Activated CD8-positive, alpha-beta T cell treated with anti-CD3 and anti-CD28 coated beads for 36 hours (primary cell): ENCODE data around the gene ZNF581. TPM values are rescaled to one million over a fixed set of nuclear protein-coding genes. Genes with fewer than 3 reads are reported as not detected.

ENCODE experiments used
- ATAC-seq: fragments of 200-7000 bp; cut with Tn5 transposase; one replicate; pipeline ENCODE4 v1.10.0; 2021; ENCODE audit warnings: mild to moderate bottlenecking, moderate library complexity
- CTCF ChIA-PET: fragments of 350-600 bp; sonication (Branson Sonifier 250); formaldehyde crosslinking; loops from one replicate; lab custom pipeline; 2021; ENCODE audit warnings: antibody characterized with exemption; lab: Charles Lee
- POLR2A ChIA-PET: fragments of 350-600 bp; sonication (Branson Sonifier 250); formaldehyde crosslinking; loops from one replicate; lab custom pipeline; 2021; ENCODE audit warnings: antibody characterized with exemption; lab: Charles Lee
- DNase-seq: peaks from one replicate; pipeline ENCODE4 v3.0.0-alpha.2; 2020
- H3K27ac Mint-ChIP-seq: one replicate; pipeline ENCODE4 v1.8.0; 2021; ENCODE audit warnings: mild to moderate bottlenecking, mixed read lengths
- H3K27me3 Mint-ChIP-seq: one replicate; pipeline ENCODE4 v1.8.0; 2021; ENCODE audit warnings: mixed read lengths
- H3K36me3 Mint-ChIP-seq: one replicate; pipeline ENCODE4 v1.8.0; 2021; ENCODE audit warnings: low read depth, mixed read lengths
- H3K4me1 Mint-ChIP-seq: one replicate; pipeline ENCODE4 v1.8.0; 2021; ENCODE audit warnings: low read depth, mixed read lengths
- H3K4me3 Mint-ChIP-seq: one replicate; pipeline ENCODE4 v1.8.0; 2021; ENCODE audit warnings: mild to moderate bottlenecking, moderate library complexity, mixed read lengths
- H3K9me3 Mint-ChIP-seq: one replicate; pipeline ENCODE4 v1.8.0; 2021; ENCODE audit warnings: mixed read lengths
- intact Hi-C: fragments of 100-400 bp; cut with micrococcal nuclease; formaldehyde crosslinking; loops from one replicate; pipeline ENCODE4 v1.10.0; 2022
- total RNA-seq, 2 experiments: library from RNA; stranded (reverse); gene quantifications; one replicate each; pipeline ENCODE4 v1.2.3, GENCODE V29; 2021
- TF ChIP-seq, protein P1 (sequence below): fragments of 200-600 bp; IDR thresholded peaks from one replicate; pipeline ENCODE4 v1.8.0; 2022; ENCODE audit warnings: antibody characterized with exemption, mild to moderate bottlenecking

ZNF581 gene
- total RNA-seq, 2 experiments from 2014 or later, result 30.4 to 34.5 TPM

DNA sequence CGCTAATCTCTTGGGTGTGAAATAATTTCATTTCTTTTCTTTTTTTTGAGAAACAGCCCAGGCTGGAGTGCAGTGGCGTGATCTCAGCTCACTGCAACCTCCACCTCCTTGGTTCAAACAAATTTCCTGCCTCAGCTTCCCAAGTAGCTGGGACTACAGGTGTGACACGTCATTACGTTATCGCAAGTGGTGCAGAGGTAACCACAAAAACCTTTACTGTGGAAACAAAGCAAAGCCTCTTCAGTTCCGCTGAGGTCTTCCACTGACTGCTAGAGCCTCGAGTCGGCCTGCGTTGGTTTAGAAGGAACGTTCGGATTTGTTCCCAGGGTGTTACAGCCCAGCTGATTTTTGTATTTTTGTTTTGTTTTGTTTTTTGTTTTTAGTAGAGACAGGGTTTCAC, 17.1 kb upstream of the ZNF581 start:
- CTCF ChIA-PET, result interaction anchor here (0.8 to 3.3 kb wide), 14 partner anchors 10 to 324 kb away, joined by 3 to 18 read pairs (median 4); partner anchors contain the start of genes FIZ1, U2AF2 and ZNF865

DNA sequence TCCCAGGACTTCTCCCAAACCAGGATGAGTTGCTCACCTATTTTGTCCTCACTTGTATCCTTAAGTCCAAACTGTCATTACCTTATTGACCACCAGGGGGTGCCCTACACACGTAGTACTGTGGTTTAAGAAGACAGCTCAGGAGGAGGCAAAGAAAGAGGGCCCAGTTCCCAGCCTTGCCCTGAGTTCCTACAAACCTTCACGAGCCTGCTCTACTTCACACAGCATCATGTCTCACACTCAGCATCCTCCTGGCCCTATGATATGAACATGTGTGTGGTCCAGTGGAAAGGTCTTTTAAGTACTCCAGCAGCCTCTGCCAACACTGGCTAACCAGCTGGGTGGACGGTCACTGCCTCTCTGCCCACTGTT, 11.0 kb upstream of the ZNF581 start:
- H3K4me3 Mint-ChIP-seq, result no peak overlapping the region
- DNase-seq, result peak; percentile 98
- H3K27ac Mint-ChIP-seq, result peak overlapping the region; percentile 63
- peak; percentile 55 for ATAC-seq
- CTCF ChIA-PET, result interaction anchor here (0.7 to 5.0 kb wide), 42 partner anchors 8 to 491 kb away, joined by 3 to 38 read pairs (median 4); partner anchors contain the start of genes CCDC106, FIZ1, ISOC2 and U2AF2
- TF ChIP-seq, protein P1, sequence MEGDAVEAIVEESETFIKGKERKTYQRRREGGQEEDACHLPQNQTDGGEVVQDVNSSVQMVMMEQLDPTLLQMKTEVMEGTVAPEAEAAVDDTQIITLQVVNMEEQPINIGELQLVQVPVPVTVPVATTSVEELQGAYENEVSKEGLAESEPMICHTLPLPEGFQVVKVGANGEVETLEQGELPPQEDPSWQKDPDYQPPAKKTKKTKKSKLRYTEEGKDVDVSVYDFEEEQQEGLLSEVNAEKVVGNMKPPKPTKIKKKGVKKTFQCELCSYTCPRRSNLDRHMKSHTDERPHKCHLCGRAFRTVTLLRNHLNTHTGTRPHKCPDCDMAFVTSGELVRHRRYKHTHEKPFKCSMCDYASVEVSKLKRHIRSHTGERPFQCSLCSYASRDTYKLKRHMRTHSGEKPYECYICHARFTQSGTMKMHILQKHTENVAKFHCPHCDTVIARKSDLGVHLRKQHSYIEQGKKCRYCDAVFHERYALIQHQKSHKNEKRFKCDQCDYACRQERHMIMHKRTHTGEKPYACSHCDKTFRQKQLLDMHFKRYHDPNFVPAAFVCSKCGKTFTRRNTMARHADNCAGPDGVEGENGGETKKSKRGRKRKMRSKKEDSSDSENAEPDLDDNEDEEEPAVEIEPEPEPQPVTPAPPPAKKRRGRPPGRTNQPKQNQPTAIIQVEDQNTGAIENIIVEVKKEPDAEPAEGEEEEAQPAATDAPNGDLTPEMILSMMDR, result peak; percentile 75
- POLR2A ChIA-PET, result interaction anchor here (0.7 to 1.4 kb wide), 3 partner anchors 14 to 26 kb away, joined by 3 read pairs; no protein-coding TSS in a partner anchor
- intact Hi-C loops, result no loop called here
- peaks cover 4% of the 10 kb centered on the region for H3K27me3 Mint-ChIP-seq
- H3K36me3 Mint-ChIP-seq, result peaks cover 23% of the 10 kb centered on the region
- H3K9me3 Mint-ChIP-seq, result no peaks in the 10 kb centered on the region
- peaks cover 34% of the 10 kb centered on the region for H3K4me1 Mint-ChIP-seq

More for the DNA sequence above, 17.1 kb upstream of the ZNF581 start:
- intact Hi-C loops, result loop anchor here (5.0 kb wide), 1 partner anchor 109 kb away; no protein-coding TSS in a partner anchor
- Mint-ChIP-seq H3K36me3 (no peaks in the 10 kb centered on the region), H3K4me1 (peaks cover 34% of the 10 kb centered on the region), H3K27me3 (peaks cover 6% of the 10 kb centered on the region), H3K4me3 (peak overlapping the region; percentile 52), H3K9me3 (no peaks in the 10 kb centered on the region), H3K27ac (peak overlapping the region; percentile 69)
- ATAC-seq (peak; percentile 16), DNase-seq (peak; percentile 70)
- POLR2A ChIA-PET, result interaction anchor here (0.9 to 1.4 kb wide), 5 partner anchors 13 to 112 kb away, joined by 3 to 5 read pairs (median 4); no protein-coding TSS in a partner anchor
- TF ChIP-seq, protein P1, result no peak

DNA sequence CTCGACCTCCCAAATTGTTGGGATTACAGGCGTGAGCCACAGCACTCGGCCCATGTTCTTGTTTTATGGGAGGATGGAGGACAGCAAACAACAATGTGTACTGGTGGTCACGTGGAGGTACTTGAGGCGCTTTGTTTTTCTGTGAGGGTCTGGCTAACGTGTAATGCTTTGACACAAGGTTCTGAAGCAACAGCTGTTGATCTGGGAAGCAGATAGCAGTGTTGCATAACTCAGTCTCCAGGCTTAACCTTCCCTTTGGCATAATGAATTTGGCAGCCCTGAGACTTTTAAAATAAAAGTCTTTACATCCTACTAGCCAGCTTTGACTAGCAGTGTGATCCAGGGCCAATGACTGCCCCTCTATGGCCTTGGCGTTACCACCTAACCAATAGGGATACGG, 9.6 kb upstream of the ZNF581 start:
- Mint-ChIP-seq H3K27ac (peak overlapping the region; percentile 100), H3K9me3 (no peaks in the 10 kb centered on the region), H3K4me3 (peak overlapping the region; percentile 99), H3K27me3 (no peaks in the 10 kb centered on the region), H3K4me1 (peaks cover 44% of the 10 kb centered on the region), H3K36me3 (peaks cover 32% of the 10 kb centered on the region)
- intact Hi-C loops, result no loop called here
- ChIA-PET CTCF (interaction anchor here (0.7 to 5.0 kb wide), 17 partner anchors 9 to 183 kb away, joined by 3 to 38 read pairs (median 20); partner anchors contain the start of genes CCDC106, FIZ1, U2AF2 and ZNF524), POLR2A (interaction anchor here (0.7 to 1.9 kb wide), 5 partner anchors 9 to 119 kb away, joined by 3 to 6 read pairs (median 4); partner anchors contain the start of genes CCDC106 and FIZ1)
- no peak for DNase-seq
- ATAC-seq, result no peak
- TF ChIP-seq, protein P1, result no peak

DNA sequence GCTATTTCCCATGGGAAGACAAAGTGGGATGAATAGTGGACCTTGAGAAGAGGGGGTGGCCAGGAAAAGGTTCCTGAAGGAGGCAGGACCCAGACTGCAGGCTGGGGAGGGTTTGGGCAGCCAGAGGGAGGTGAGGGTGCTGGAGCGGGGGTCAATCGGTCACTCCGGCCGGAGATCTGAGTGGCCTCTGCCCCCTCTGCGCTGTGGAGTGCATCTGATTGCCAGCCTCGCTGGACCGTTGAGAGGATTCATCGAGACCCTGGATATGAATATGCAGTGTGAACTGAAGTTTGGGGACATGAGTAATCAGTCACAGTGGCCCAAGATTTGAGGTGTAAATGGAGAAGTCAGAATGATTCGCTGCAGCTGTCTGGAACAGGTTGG, 8.1 kb upstream of the ZNF581 start:
- peaks cover 4% of the 10 kb centered on the region for H3K9me3 Mint-ChIP-seq
- ATAC-seq, result no peak
- peak overlapping the region; percentile 99 for H3K4me3 Mint-ChIP-seq
- CTCF ChIA-PET, result interaction anchor here (1.7 to 6.2 kb wide), 4 partner anchors 9 to 29 kb away, joined by 8 to 45 read pairs (median 18); partner anchors contain the start of genes CCDC106, U2AF2 and ZNF865
- H3K4me1 Mint-ChIP-seq, result peaks cover 53% of the 10 kb centered on the region
- intact Hi-C loops, result no loop called here
- TF ChIP-seq, protein P1, result no peak
- no peaks in the 10 kb centered on the region for H3K27me3 Mint-ChIP-seq
- H3K27ac Mint-ChIP-seq, result peak overlapping the region; percentile 100
- peaks cover 44% of the 10 kb centered on the region for H3K36me3 Mint-ChIP-seq
- no peak for DNase-seq
- POLR2A ChIA-PET, result interaction anchor here (0.6 to 1.3 kb wide), 5 partner anchors 12 to 121 kb away, joined by 3 to 5 read pairs (median 3); partner anchors contain the start of genes CCDC106 and ZNF579
